Adipose tissue (tissue), 3 donors: ENCODE measurements around the gene PPP1R9B. TPM values are rescaled to one million over a fixed set of nuclear protein-coding genes. Genes with fewer than 3 reads are reported as not detected.

ENCODE experiments used
- H3K27ac ChIP-seq: one replicate; pipeline ENCODE4 v1.5.1; 2013; ENCODE audit warnings: low read depth, low read length
- WGBS, 3 donors: extraction: QIAGEN DNeasy Blood & Tissue Kit; methylation state at CpG; one replicate each; pipeline ENCODE4 v1.1.7; 2013; 5-methylcytosine and 5-hydroxymethylcytosine counted together
- polyA plus RNA-seq, 3 donors: library from polyadenylated mRNA; stranded (reverse); fragments of 200-250 nt; gene quantifications; one replicate each; pipeline ENCODE4 v1.2.3, GENCODE V29; 2013
- donor health status: healthy with polysubstance abuse.
- donor health status: Bipolar disorder and iron deficiency.
- donor health status: healthy.

Gene PPP1R9B
- polyA plus RNA-seq, 3 donors = 11.8 to 48.7 (median 21.6) TPM

- WGBS, 3 donors = 76 to 91% (median 84%) methylated on average over 4 of the region's 4 CpGs
- H3K27ac ChIP-seq = no peak overlapping the region
Observed at GRCh38 chr17:50118828-50119218, 31.7 kb downstream of the PPP1R9B start.

GRCh38 chr17:50118076-50118827 is 32.2 kb downstream of the PPP1R9B start:
- no peak overlapping the region for H3K27ac ChIP-seq
- 67 to 75% (median 72%) methylated on average over 22 to 23 of the region's 23 CpGs for WGBS, 3 donors

GRCh38 chr17:50117202-50118051 is 33.0 kb downstream of the PPP1R9B start:
- 14 to 15% (median 14%) methylated on average over 50 to 64 of the region's 64 CpGs for WGBS, 3 donors
- H3K27ac ChIP-seq = no peak overlapping the region

- H3K27ac ChIP-seq = no peak overlapping the region
- 53 to 67% (median 57%) methylated on average over 11 to 17 of the region's 17 CpGs for WGBS, 3 donors
Observed at GRCh38 chr17:50115756-50116155, 34.7 kb downstream of the PPP1R9B start.

- 13 to 24% (median 23%) methylated on average over 6 of the region's 6 CpGs for WGBS, 3 donors
- no peak overlapping the region for H3K27ac ChIP-seq
Observed at GRCh38 chr17:50114849-50115357, 35.6 kb downstream of the PPP1R9B start.

- WGBS, 3 donors = 76 to 88% (median 85%) methylated on average over 4 of the region's 4 CpGs
- no peak overlapping the region for H3K27ac ChIP-seq
Observed at GRCh38 chr17:50114401-50114800, 36.1 kb downstream of the PPP1R9B start.

- 81 to 85% (median 82%) methylated on average over 7 of the region's 7 CpGs for WGBS, 3 donors
- no peak overlapping the region for H3K27ac ChIP-seq
Observed at GRCh38 chr17:50113624-50114320, 36.7 kb downstream of the PPP1R9B start.

GRCh38 chr17:50112694-50113093 is 37.8 kb downstream of the PPP1R9B start:
- H3K27ac ChIP-seq = no peak overlapping the region
- WGBS, 3 donors = 54 to 87% (median 69%) methylated on average over 17 of the region's 17 CpGs

- 50 to 66% (median 53%) methylated on average over 14 of the region's 14 CpGs for WGBS, 3 donors
- H3K27ac ChIP-seq = no peak overlapping the region
Observed at GRCh38 chr17:50111673-50112655, 38.5 kb downstream of the PPP1R9B start.

GRCh38 chr17:50110591-50111349 is 39.7 kb downstream of the PPP1R9B start:
- 51 to 91% (median 85%) methylated on average over 19 of the region's 19 CpGs for WGBS, 3 donors
- no peak overlapping the region for H3K27ac ChIP-seq

GRCh38 chr17:50109785-50110184 is 40.7 kb downstream of the PPP1R9B start:
- 86 to 88% (median 87%) methylated on average over 17 to 19 of the region's 19 CpGs for WGBS, 3 donors
- no peak overlapping the region for H3K27ac ChIP-seq

GRCh38 chr17:50109207-50109606 is 41.3 kb downstream of the PPP1R9B start:
- H3K27ac ChIP-seq = no peak overlapping the region
- 65 to 95% (median 79%) methylated on average over 7 of the region's 7 CpGs for WGBS, 3 donors

- no peak overlapping the region for H3K27ac ChIP-seq
- WGBS, 3 donors = 79 to 86% (median 81%) methylated on average over 8 to 9 of the region's 9 CpGs
Observed at GRCh38 chr17:50108556-50108955, 41.9 kb downstream of the PPP1R9B start.

GRCh38 chr17:50107790-50108414 is 42.6 kb downstream of the PPP1R9B start:
- 91 to 93% (median 91%) methylated on average over 10 of the region's 10 CpGs for WGBS, 3 donors
- no peak overlapping the region for H3K27ac ChIP-seq

GRCh38 chr17:50106393-50107131 is 43.9 kb downstream of the PPP1R9B start:
- H3K27ac ChIP-seq = no peak overlapping the region
- 73 to 75% (median 73%) methylated on average over 12 to 13 of the region's 13 CpGs for WGBS, 3 donors

- H3K27ac ChIP-seq = no peak overlapping the region
- WGBS, 3 donors = 91 to 95% (median 95%) methylated on average over 21 of the region's 21 CpGs
Observed at GRCh38 chr17:50105811-50106210, 44.7 kb downstream of the PPP1R9B start.
